ENCODE measurements around the gene CEP72. TPM values are rescaled to one million over a fixed set of nuclear protein-coding genes. Genes with fewer than 3 reads are reported as not detected.
"Not testable (repeated sequence)": the region's sequence is repeated elsewhere in the genome, so short reads cannot be mapped to it uniquely, and the experiment has no call there.

CEP72 gene
- total RNA-seq, 1 donor from 2014 or later, result 3.2 TPM

- no peak for DNase-seq (ENCODE audit: low read depth, low spot score)
Observed at GRCh38 chr5:612498-613424, 621 bp downstream of the CEP72 start.

DNA sequence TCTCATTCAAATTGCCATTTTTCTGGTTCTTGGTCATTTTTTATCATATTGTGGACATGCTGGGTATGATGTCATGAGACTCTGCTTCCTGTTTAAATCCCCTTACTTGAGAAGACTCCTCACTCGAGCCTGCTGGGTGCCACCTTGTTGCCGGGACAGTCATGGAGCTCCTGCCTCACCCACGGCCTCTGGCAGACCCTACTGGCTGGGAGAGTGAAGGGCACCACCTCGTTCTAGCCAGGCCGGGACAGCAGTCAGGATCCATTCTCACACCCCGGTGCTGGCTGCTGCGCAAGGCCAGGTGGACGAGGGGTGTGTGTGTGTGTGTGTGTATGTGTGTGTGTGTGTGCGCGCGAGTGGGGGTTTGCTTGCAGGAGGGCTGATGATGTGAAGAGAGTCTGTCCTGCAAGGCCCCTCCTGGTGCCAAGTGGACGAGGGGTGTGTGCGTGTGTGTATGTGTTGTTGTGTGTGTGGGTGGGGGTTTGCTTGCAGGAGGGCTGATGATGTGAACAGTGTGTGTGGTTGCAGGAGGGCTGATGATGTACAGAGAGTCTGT is 4.4 kb downstream of the CEP72 start:
- no peak for DNase-seq (ENCODE audit: low read depth, low spot score)

- no peak for DNase-seq (ENCODE audit: low read depth, low spot score)
Observed at GRCh38 chr5:617896-618295, 5.8 kb downstream of the CEP72 start.

DNA sequence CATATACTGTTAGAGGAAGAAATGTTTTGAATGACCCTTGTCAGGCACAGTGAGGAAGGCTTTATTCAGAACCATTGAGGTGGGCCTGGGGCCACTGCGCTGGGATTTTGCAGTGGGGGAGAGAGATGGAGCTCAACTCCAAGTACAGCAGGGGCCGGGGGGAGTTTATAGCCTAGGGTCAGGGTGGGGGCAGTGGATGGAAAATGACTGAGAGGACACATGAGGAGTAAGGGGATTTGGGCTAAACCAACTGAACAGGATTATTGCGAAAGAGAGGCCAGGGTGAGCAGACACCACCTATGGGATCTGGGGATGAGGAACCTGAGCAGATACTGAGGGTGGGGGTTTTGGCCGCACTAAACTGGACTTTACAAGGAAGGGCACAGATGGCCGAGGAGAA is 6.3 kb downstream of the CEP72 start:
- no peak for DNase-seq (ENCODE audit: low read depth, low spot score)

- no peak for DNase-seq (ENCODE audit: low read depth, low spot score)
Observed at GRCh38 chr5:619444-619843, 7.3 kb downstream of the CEP72 start.

- DNase-seq (ENCODE audit: low read depth, low spot score), result no peak
Observed at GRCh38 chr5:620152-620551, 8.0 kb downstream of the CEP72 start.

- no peak for DNase-seq (ENCODE audit: low read depth, low spot score)
Observed at GRCh38 chr5:620586-621180, 8.5 kb downstream of the CEP72 start.

GRCh38 chr5:621341-621761 is 9.2 kb downstream of the CEP72 start:
- no peak for DNase-seq (ENCODE audit: low read depth, low spot score)

- DNase-seq (ENCODE audit: low read depth, low spot score), result no peak
Observed at GRCh38 chr5:622359-622758, 10.2 kb downstream of the CEP72 start.

DNA sequence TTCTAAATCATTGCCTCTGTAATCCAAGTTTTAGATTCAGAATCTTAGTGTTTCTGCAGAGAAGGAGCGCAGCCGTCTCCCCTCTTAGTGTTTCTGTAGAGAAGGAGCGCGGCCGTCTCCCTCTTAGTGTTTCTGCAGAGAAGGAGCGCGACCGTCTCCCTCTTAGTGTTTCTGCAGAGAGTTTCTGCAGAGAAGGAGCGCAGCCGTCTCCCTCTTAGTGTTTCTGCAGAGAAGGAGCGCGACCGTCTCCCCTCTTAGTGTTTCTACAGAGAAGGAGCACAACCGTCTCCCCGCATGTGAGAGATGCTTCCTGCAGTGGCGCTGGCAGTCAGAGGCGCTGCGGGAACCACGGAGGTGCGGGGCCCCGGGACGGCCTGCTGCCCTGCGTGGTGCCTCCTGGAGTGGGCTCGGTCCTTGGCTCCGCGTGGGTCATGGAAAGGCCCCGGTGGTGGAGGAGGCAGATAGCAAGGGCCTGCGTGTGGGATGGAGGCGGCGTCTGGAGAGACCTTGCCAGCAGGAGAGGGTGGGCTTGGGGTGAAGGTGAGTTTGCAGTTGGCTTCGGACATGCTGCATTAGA is 10.9 kb downstream of the CEP72 start:
- DNase-seq (ENCODE audit: low read depth, low spot score), result no peak

DNA sequence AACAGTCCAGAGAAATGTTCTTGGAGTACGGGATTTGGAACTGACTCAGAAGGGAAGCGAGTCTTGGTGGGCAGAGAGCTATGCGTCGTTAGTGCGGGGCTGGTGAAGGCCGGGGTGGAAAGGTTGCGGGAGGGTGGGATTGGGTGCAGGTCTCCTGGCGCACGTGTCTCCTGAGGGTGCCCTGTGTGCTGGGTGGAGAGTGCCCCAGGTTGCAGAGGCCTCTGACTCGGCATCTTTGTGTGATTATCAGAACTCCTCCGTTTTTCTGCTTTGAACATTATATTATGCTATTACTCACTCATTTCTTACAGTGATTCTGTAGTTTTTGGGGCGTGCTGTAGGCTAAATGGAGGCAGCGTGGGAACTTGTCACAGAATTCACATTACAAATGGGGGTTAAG is 11.4 kb downstream of the CEP72 start:
- no peak for DNase-seq (ENCODE audit: low read depth, low spot score)

- DNase-seq (ENCODE audit: low read depth, low spot score), result no peak
Observed at GRCh38 chr5:624118-624950, 12.2 kb downstream of the CEP72 start.

DNA sequence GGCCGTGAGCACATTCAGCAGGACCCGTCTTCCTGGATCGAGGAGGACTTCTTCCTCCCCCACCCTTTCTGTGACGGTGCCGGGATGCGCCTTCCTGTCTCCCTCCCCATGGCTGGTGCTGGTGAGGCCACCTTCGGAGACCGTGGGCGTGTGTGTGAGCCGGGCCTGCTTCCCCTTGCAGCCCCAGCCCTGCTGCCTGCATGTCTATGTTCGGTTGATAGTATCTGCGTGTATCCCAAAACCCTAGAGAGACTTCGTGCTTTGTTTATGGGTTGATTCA is 12.8 kb downstream of the CEP72 start:
- no peak for DNase-seq (ENCODE audit: low read depth, low spot score)

DNA sequence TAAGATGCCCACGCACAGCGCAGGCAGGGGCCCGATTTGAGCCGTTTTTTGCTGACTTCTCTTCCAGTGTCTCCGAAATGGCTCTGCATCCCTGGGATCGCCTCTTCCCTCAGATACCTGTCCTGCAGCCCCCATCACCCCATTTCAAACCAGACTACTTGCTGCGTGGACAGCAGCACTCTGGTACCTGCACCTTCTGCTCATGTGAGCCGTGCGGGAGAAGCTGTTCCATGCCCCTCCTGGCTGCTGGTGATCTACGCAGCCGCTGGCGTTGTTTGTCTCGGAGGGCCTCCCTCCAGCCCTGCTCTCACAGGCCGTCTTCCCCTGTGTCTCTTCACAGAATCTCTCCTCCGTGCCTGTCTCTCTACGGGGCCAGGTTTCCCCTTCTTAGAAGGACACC is 13.4 kb downstream of the CEP72 start:
- DNase-seq (ENCODE audit: low read depth, low spot score), result no peak

GRCh38 chr5:626850-627249 is 14.7 kb downstream of the CEP72 start:
- no peak for DNase-seq (ENCODE audit: low read depth, low spot score)

DNA sequence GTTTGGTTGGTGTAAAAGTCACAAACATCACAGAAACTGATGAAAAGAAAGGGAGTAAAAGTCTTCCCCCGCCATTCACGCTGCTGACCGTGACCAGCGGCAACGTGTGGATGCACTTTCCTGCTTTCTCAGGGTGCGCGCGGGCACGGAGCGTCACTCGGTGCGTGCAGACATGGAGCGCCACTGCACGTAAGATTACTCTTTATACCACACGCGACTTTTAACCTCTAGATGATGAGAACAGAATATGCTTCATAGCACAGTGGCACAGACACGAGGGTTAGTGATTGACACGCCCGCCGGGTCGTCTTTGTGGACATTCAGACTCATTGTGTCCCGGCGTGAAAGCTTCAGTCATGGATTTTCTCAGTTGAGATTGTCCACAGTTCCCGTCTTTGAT is 15.7 kb downstream of the CEP72 start:
- DNase-seq (ENCODE audit: low read depth, low spot score), result no peak

DNA sequence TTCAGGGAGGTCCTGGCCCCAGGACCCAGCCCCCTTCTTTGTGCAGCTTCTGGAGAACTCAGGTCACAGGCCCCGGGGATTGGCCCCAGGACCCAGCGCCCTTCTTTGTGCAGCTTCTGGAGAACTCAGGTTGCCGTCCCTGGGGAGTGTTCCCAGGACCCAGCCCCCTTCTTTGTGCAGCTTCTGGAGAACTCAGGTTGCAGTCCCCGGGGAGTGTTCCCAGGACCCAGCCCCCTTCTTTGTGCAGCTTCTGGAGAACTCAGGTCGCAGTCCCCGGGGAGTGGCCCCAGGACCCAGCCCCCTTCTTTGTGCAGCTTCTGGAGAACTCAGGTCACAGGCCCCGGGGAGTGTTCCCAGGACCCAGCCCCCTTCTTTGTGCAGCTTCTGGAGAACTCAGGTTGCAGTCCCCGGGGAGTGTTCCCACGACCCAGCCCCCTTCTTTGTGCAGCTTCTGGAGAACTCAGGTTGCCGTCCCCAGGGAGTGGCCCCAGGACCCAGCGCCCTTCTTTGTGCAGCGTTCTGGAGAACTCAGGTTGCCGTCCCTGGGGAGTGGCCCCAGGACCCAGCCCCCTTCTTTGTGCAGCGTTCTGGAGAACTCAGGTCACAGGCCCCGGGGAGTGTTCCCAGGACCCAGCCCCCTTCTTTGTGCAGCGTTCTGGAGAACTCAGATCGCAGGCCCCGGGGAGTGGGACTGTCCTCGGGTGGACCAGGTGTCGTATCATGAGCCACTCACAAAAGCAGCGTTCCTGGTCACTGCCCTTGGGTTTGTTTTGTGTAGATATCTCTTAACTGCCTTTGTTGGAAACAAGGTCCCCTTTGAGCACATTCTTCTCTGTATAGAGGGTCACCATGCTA is 16.4 kb downstream of the CEP72 start:
- DNase-seq (ENCODE audit: low read depth, low spot score), result not testable (repeated sequence)

GRCh38 chr5:633501-633955 is 21.4 kb downstream of the CEP72 start:
- no peak for DNase-seq (ENCODE audit: low read depth, low spot score)

GRCh38 chr5:634191-634590 is 22.1 kb downstream of the CEP72 start:
- no peak for DNase-seq (ENCODE audit: low read depth, low spot score)

GRCh38 chr5:635306-636055 is 23.3 kb downstream of the CEP72 start:
- no peak for DNase-seq (ENCODE audit: low read depth, low spot score)
